Psoas muscle (tissue), 8 donors: Measurements from ENCODE around the gene PFKP. TPM values are rescaled to one million over a fixed set of nuclear protein-coding genes. Genes with fewer than 3 reads are reported as not detected.

Experiments
- ATAC-seq, 4 donors: fragments of 200-7000 bp; cut with Tn5 transposase; one replicate each; pipeline ENCODE4 v1.9.1; 2020; ENCODE audit warnings: moderate library complexity in 3 of 4, mild to moderate bottlenecking in 2 of 4
- DNase-seq, 2 donors: peaks; one replicate each; pipeline ENCODE4 v3.0.0-alpha.2; 2020
- H3K27ac ChIP-seq: fragments of 200-600 bp; one replicate; pipeline ENCODE4 v1.8.0; 2022
- H3K27me3 ChIP-seq, 3 donors: fragments of 200-600 bp in 1 of 3; one replicate each; pipeline versions ENCODE4 v1.6.1 to v1.8.0; 2013 to 2022; ENCODE audit warnings: low read length in 2 of 3, mild to moderate bottlenecking in 2 of 3, moderate library complexity in 1 of 3; ENCODE audit not compliant: insufficient read depth in 3 of 3
- H3K36me3 ChIP-seq, 2 donors: fragments of 200-600 bp in 1 of 2; one replicate each; pipeline versions ENCODE4 v1.6.1 to v1.8.0; 2013 to 2022; ENCODE audit warnings: low read depth in 1 of 2, mild to moderate bottlenecking in 1 of 2, moderate library complexity in 1 of 2; ENCODE audit not compliant: insufficient read depth in 1 of 2
- H3K4me1 ChIP-seq: fragments of 200-600 bp; one replicate; pipeline ENCODE4 v1.8.0; 2022
- H3K4me3 ChIP-seq: fragments of 200-600 bp; one replicate; pipeline ENCODE4 v1.8.0; 2022; ENCODE audit warnings: mild to moderate bottlenecking
- H3K9me3 ChIP-seq: fragments of 200-600 bp; one replicate; pipeline ENCODE4 v1.8.0; 2022
- CTCF ChIP-seq: fragments of 200-600 bp; IDR thresholded peaks from one replicate; pipeline ENCODE4 v1.8.0; 2022; ENCODE audit warnings: antibody characterized with exemption
- WGBS, 3 donors: extraction: QIAGEN DNeasy Blood & Tissue Kit; methylation state at CpG; one replicate each; pipeline versions ENCODE4 v1.1.6 to v1.1.7; 2013; 5-methylcytosine and 5-hydroxymethylcytosine counted together
- intact Hi-C, 2 donors: fragments of 100-400 bp; cut with DNase I; formaldehyde crosslinking; loops; one replicate each; pipeline versions ENCODE4 v1.11.0 to v1.14.2; 2022
- long read RNA-seq, 2 donors: library from polyadenylated mRNA; unstranded; transcript quantifications; one replicate each; pipeline ENCODE4 v2.0.0, GENCODE V29; 2021
- polyA plus RNA-seq, 3 donors: library from polyadenylated mRNA; stranded (reverse); fragments of 200-250 nt; gene quantifications; one replicate each; pipeline ENCODE4 v1.2.3, GENCODE V29; 2013
- total RNA-seq, 4 donors: library from RNA; stranded (reverse); fragmentation: NEBNext Ultra II Directional in 2 of 4; extraction: Animal tissue kit (Norgen Biotek cat#: 25700) in 2 of 4; gene quantifications; one replicate each; pipeline versions ENCODE4 v1.2.1 to v1.2.4, GENCODE V29; 2021 to 2023
- donor health status: healthy with polysubstance abuse.
- donor health status: DM: no; HTN: no; CAD: no; lungs with moderate emphysema.
- donor health status: Bipolar disorder and iron deficiency.
- donor health status: healthy.
- donor health status: DM: yes; HTN: yes; CAD: no.
- donor health status: DM: no; HTN: no; CAD: no.
- donor health status: DM: no; HTN: no; CAD: no.
- donor health status: DM: yes; HTN: yes; CAD: no.

The PFKP gene
- 100 to 1,000 TPM in 1 of 4 donors, 10 to 100 TPM in 3; 12.4 to 104 (median 56.4) TPM for total RNA-seq
- 10 to 100 TPM; 12.2 to 87.6 (median 33.1) TPM for polyA plus RNA-seq
- long read RNA-seq, donor 1, partial matches to known transcripts, result 22 of 31 reads
- long read RNA-seq, donor 1, other reads (novel, unspliced or antisense), result 4 of 31 reads
- long read RNA-seq, donor 2, transcript PFKP-203 (22 exons, 2,654 nt), result major isoform, 12 of 219 reads
- long read RNA-seq, donor 2, partial matches to known transcripts, result 193 of 219 reads
- long read RNA-seq, donor 2, other reads (novel, unspliced or antisense), result 11 of 219 reads

GRCh38 chr10:3067118-3067858 lies at the start of gene PFKP:
PFKP (plus strand) TSS chr10:3067548; CDS start chr10:3067596, 48 bp downstream.
- Histone ChIP-seq H3K36me3 (no peaks in the 10 kb centered on the region), H3K9me3 (no peaks in the 10 kb centered on the region), H3K4me3 (peak within 1 kb of the TSS; percentile 72), H3K4me1 (no peaks in the 10 kb centered on the region), H3K27ac (no peak within 1 kb of the TSS), H3K27me3 (peaks cover 0 to 68% (median 15%) of the 10 kb centered on the region in 3 donors)
- DNase-seq (peak; percentile 48 to 58), ATAC-seq (peak; percentile 15 to 32 (median 26))
- WGBS, 3 donors, result 1% methylated on average over 53 to 86 of the region's 86 CpGs
- intact Hi-C loops, result no loop called here
- TF ChIP-seq CTCF, result no peak

GRCh38 chr10:3018247-3018646 lies 49.1 kb upstream of the PFKP start:
- intact Hi-C loops, result no loop called here
- WGBS, 3 donors, result 65 to 80% (median 78%) methylated on average over 4 of the region's 4 CpGs

GRCh38 chr10:3020311-3020710 lies 47.0 kb upstream of the PFKP start:
- intact Hi-C loops, result no loop called here
- Histone ChIP-seq H3K9me3 (peaks cover 6% of the 10 kb centered on the region), H3K27me3 (peaks cover 0 to 10% (median 0%) of the 10 kb centered on the region in 3 donors), H3K4me1 (no peaks in the 10 kb centered on the region), H3K36me3 (no peaks in the 10 kb centered on the region), H3K4me3 (no peak overlapping the region), H3K27ac (no peak overlapping the region)
- no peak for ATAC-seq
- TF ChIP-seq CTCF, result no peak
- no peak for DNase-seq
- 87 to 95% (median 89%) methylated on average over 12 to 15 of the region's 15 CpGs for WGBS, 3 donors

More at GRCh38 chr10:3018247-3018646, 49.1 kb upstream of the PFKP start:
- no peak for TF ChIP-seq CTCF
- Histone ChIP-seq H3K27me3 (peaks cover 0 to 27% (median 0%) of the 10 kb centered on the region in 3 donors), H3K9me3 (peaks cover under 1% of the 10 kb centered on the region), H3K27ac (no peak overlapping the region), H3K4me3 (no peak overlapping the region), H3K4me1 (no peaks in the 10 kb centered on the region), H3K36me3 (no peaks in the 10 kb centered on the region)
- ATAC-seq, result no peak
- DNase-seq, result no peak

GRCh38 chr10:3020881-3021280 lies 46.5 kb upstream of the PFKP start:
- DNase-seq (no peak), ATAC-seq (no peak)
- no peaks in the 10 kb centered on the region for H3K4me1 ChIP-seq
- intact Hi-C loops, result no loop called here
- no peak overlapping the region for H3K4me3 ChIP-seq
- H3K27ac ChIP-seq, result no peak overlapping the region
- H3K9me3 ChIP-seq, result peaks cover 6% of the 10 kb centered on the region
- TF ChIP-seq CTCF, result no peak
- WGBS, 3 donors, result 90 to 92% (median 91%) methylated on average over 18 to 19 of the region's 19 CpGs
- no peaks in the 10 kb centered on the region for H3K36me3 ChIP-seq
- H3K27me3 ChIP-seq, result peaks cover 0 to 10% (median 0%) of the 10 kb centered on the region in 3 donors
